HG02678 (cell line): ENCODE measurements around the gene FBLN1.

Experiments
- ATAC-seq: cut with Tn5 transposase; IDR thresholded peaks from one replicate; pipeline ENCODE4 v1.9.1; 2021; ENCODE audit warnings: mild to moderate bottlenecking, moderate library complexity; ENCODE audit not compliant: unreplicated experiment

Gene FBLN1

DNA sequence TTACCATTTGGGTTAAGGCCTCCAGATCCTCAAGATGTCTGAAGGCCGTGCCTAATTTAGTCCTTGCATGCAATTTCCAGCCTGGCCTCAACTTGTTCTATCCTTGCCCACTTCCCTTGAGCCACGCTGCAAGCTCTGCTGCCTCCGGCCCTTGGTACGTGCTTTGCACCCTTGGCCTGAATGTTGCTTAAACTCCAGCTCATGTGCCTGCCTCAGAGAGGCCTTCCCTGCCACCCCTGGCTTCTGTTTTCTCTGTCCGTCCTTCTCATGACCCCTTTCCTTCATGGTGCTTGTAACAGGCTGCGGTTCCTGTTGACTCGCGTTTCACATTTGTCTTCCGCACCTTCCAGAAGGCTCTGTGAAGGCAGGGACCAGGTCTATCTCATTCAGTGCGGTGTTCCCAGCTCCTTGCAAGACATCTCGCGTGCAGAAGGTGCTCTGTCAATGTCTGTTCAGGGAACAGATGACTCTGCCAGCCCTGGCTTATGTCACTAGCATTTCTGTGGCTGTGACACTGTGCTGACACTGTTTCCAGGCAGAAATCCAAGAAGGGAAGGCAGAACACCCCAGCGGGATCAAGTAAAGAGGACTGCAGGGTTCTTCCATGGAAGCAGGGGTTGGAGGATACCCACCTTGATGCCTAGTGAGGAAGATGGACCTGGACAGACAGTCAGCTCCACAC lies 61.8 kb downstream of the FBLN1 start:
- ATAC-seq = no peak

DNA sequence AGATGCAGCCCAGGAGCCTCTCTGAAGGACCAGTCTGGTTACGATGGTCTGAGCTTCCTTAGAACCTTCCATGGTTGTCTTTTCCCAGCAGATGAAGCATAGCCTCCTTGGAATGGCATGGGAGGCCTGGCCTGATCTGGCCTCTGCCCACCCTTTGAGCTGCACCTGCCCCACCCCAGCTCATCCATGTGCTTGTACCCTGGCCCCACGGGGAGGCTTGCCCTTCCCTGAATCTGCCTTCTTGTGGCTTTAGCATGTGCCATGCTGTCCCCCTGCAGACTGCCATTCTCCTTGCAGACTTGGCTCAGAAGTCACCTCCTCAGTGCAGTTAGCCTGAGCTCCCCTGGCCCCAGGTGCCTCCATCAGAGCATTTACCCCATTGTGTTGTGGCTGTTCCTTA lies 62.5 kb downstream of the FBLN1 start:
- no peak for ATAC-seq

DNA sequence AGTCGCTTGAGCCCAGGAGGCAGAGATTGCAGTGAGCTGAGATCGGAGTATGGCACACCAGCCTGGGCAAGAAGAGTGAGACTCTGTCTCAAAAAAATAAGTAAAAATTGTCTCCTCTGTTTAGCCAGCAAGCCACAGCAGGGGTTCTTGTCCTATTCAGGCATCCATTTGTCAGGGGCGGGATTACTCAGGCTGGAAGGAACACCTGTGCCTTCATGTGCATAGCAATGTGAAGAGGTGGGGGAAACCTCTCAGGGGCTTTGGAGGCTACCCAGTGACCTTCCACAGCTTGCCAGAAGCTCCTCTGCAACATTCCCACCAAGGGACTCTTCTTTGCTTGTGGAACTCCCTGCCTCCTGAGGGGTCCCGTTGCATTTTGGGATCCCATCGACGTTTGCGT lies 63.3 kb downstream of the FBLN1 start:
- no peak for ATAC-seq

DNA sequence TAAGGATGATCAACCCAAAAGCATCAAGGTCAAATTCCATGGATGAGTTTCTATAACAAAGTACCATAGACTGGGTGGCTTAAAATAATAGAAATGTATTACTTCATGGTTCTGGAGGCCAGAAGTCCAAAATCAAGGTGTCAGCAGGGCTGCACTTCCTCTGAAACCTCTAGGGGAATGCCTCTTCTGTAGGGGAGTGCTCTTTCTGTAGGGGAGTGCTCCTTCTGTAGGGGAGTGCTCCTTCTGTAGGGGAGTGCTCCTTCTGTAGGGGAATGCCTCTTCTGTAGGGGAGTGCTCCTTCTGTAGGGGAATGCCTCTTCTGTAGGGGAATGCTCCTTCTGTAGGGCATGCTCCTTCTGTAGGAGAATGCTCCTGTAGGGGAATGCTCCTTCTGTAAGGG lies 65.5 kb downstream of the FBLN1 start:
- no peak for ATAC-seq

DNA sequence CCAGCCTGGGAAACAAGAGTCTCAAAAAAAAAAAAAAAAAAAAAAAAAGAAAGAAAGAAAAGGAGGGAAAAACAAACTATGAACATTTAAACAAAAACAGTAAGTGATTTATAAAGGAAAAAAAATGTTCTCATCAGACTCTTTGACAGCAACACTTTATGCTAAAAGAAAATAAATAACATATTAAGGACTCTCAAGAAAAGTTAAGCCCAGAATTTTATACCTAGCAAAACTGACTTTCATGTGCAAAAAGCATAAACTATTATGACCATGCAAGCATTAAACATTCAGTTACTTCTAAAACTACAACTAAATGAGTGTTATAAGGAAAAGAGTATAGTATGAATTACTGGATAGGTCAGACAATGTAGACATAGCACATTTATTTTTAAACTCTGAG lies 68.4 kb downstream of the FBLN1 start:
- ATAC-seq = no peak

DNA sequence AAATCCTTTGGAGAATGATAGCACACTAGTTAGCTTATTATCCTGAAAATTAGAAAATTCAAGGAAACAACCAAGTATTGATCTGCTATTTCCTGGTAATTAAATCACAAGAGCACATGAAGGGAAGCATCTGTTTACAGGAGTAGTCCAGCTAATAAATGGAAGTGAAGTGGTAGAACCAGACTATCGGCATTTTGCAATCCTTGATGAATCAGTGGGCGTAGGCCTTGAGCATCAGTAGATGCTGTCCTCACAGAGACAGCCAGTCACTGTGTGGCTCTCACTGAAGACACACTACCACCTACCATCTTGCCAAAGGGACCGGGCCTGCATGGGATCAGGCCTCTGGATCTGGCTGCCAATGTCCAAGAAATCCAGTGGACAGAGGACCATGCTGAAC lies 69.8 kb downstream of the FBLN1 start:
- ATAC-seq = no peak

DNA sequence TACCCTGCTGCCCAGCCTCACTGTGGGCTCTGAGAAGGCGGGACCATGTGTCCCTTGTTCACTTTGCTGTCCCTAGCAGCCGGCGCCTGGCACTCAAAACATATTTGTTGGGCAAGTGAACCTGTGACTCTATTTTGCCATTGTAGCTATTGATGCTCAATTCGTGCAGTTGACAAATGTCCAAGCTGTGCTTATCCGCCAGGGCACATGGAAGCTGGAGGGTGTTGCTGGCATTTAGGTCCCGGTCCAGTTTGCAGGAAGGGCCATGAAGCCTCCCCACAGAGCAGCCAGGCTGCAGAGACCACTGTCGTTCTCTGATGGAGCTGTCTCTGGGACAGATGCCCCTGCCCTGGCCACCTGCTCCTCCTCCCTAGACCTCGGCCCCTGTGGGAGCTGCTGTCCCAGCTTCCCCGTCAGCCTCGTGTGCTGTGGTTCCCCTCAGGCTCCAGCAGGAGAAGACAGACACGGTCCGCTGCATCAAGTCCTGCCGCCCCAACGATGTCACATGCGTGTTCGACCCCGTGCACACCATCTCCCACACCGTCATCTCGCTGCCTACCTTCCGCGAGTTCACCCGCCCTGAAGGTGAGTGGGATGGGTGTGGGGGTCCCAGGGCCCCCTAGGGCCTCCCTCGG lies 71.5 kb downstream of the FBLN1 start:
- ATAC-seq = no peak

DNA sequence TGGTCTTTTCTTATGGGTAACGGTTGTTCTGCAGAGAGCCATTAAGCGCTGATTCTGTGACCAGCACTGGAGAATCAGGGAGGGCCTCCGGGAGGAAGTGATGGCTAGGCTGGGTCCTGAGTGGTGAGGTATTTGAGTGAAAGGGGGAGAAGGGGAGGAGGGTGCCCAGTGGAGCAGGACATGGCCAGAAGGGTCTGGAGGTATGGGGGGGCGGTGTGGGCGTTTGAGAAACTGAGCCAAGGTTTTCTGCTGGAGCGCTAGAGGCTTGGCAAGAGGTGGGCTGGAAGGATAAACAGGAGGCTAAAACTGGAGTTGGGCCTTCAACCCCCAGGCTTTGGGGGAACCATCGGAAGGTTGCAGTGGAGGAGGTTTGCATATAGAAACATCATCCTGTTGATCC lies 72.5 kb downstream of the FBLN1 start:
- ATAC-seq = no peak

DNA sequence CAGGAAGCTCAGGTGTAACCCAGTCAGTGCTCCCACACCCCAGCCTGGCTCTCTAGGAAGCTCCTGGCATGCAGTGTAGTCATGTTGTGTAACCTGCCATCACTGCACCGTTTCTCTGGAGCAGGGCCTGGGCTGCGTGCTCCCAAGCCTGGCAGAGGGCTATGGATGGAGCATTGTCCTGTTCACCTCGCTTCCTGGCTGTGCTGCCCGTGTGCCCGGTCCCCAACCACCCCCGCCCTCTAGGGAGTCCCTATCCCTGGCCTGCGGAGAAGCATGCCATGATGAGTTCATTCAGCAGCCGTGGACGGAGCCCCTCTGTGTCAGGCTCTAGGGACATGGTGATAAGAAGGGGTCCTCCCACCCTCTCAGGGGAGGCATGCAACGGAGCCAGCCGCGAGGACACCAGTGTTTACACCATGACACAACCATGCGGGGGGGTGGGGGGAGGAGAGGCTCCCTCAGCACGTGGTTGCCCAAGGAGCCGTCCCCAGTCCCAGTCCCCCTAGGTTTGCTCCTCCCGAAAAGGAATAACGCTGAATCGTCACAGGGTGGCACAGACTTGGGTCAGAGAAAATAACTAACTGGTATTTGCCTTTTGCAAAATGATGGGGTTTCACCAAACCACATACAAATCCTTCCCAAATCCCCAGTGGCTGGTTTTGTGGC lies 73.1 kb downstream of the FBLN1 start:
- no peak for ATAC-seq

DNA sequence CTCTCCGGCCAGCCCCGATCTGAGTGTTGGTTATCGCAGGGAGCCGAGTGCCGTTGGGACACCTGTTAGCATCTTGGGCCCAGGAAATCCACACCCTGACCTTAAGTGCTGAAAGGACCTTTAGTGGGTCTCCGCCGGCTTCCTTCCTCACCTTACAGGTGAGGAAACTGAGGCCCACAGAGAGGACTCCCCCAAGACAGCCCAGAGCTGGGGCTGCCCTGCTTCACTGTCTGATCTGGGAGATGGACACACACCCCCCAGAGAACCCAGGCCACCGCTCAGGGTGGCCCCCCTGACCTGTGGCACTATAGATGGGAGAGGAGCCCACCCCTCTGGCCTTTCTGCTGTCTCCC lies 73.6 kb downstream of the FBLN1 start:
- no peak for ATAC-seq

DNA sequence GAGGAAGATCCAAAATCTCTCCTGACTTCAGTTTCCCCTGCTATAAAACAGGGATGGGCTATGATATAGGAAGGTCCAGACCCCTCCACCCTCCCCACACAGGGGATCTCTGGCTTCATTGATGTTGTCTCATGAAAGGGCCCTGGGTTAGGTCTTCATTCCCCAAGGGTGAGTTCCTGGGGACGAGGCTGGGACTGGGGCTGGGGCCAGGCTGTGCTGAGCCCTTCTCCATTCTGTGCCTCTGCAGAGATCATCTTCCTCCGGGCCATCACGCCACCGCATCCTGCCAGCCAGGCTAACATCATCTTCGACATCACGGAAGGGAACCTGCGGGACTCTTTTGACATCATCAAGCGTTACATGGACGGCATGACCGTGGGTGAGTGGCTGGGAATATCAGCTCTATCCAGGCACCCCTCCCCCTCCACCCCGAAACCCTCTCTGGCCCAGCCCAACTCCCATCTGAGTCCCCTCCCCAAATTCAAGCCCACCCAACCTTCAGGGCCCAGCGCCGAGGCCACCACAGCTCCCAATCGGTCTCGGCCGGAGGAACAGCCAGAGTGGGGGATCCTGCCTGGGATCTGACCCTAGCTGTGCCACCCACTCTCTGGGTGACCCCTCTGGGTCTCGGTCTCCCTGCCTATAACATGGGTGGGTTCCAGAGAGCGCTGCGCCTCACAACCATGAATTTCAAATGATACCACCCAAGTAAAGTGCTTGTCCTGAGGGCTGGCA lies 74.2 kb downstream of the FBLN1 start:
- no peak for ATAC-seq

DNA sequence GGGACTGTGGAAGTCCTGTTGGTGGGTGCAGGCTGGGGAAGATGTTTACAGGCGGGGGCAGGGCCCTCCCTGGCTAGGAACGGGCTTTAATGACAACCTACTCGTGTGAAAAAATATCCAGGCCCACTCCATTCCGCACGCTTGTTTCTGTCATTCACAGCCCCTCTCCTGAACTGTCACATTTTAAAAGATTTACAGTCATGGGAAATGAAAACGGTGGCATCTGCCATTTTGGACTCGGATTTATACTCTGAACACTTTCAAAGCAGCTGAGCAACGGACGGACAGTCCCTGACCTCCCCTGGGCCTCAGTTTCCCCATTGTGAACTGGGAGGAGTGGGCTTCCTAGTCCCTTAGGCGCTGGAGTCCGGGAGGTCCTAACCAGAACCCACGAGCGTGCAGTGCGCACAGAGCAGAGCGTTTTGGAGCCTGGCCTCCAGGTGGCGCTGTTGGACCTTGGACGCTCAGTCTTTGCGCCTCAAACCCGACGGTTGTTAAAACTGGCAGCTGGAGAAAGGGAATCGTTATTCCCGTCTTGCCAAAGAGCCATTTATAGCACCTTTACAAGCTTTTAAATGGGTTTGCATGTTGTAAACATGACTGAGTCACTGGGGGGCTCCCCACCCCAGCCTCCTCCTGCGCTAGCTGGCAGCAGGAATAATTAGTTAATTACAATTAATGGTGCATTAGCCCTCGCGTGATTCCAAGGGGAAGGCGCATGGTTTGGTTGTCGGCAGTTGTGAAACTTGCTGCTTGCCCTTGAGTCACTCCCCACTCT lies 75.3 kb downstream of the FBLN1 start:
- no peak for ATAC-seq

DNA sequence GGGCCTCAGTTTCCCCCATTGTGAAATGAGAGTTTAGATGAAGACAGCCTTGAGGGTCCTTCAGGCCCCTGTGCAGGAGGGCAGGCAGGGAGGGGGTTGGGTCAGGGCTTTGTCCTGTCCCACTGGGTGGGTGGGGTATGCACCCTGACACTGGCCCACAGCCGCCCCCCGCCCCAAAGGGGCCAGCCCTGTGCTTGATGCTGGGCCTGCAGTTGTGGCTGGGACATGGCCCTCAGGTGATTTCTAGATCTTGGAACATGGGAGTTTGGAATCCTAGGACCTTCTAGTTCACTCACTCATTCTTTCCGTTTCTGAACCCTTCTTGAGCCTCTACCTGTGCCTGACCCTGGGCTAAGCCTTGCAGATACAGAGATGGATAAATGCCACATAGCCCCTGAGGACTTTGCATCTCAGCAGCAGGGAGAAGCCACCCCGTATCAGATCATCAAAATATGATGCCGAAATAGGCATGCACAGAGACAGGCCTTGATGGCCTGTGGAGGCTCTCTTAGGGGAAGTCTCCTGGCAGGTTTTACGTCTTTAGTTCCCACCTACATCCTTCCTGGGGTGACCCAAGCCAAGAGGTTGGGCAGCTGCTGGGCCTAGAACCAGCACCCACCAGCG lies 76.0 kb downstream of the FBLN1 start:
- ATAC-seq = no peak

DNA sequence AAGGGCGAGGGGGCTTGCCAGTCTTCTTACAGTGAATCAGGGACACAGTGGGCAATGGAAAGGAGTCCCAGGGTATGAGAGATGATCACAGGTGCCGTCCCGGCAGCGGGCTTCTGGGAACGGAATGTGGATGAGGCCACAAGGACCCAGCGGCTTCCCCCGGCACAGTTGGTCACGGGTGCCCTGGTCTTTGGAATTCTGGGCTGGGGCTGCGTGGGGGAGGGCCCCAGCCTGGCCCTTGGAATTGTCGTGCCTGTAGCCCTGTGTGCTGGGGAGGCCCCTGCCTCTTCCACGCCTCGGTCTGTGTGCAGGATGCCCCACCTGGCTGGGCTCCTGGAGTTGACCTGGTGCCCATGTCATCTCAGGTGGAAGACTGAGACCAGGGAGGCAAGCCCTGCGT lies 76.6 kb downstream of the FBLN1 start:
- ATAC-seq = no peak

DNA sequence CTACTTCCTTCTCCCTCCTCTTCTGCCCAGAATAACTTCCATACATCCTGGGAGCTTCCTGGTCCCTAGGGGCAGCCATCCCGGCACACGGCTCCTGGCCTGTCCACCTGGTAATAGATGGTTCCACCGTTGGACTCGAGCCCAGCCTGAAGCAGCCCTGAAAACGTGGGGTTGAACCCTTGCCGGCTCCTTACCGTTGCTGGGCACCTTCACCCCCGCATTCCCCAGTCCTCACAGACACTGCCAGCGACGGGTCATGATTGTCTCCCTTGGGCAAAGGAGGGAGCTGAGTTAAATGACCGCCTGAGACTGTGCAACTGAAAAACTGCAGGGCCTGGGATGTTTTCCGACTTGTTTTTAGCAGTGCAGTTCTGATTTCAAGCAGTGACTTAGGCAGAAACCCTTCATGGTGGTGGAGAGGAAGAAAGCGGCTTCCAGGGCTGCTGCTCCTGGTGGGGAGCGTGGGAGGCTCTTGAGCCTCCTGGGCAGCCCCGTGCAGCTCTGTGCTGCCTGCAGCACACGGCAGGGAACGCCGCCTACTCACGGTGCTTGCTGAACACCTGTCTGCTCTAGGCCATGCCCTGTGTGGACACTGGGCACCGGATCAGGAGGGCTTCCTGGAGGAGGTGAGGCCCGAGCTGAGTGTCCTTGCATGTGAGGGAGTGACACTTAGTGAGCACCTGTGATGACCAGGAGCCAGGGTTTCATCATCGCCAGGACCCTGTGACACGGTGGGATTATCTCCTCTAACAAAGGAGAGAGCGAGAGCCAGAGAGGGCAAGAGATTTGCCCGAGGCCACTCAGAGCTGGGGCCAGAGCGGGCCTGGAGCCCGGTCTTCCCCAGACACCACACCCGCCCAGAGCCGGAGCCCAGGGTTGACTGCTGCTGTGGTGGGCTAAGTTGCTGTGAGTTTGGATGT lies 77.4 kb downstream of the FBLN1 start:
- no peak for ATAC-seq

DNA sequence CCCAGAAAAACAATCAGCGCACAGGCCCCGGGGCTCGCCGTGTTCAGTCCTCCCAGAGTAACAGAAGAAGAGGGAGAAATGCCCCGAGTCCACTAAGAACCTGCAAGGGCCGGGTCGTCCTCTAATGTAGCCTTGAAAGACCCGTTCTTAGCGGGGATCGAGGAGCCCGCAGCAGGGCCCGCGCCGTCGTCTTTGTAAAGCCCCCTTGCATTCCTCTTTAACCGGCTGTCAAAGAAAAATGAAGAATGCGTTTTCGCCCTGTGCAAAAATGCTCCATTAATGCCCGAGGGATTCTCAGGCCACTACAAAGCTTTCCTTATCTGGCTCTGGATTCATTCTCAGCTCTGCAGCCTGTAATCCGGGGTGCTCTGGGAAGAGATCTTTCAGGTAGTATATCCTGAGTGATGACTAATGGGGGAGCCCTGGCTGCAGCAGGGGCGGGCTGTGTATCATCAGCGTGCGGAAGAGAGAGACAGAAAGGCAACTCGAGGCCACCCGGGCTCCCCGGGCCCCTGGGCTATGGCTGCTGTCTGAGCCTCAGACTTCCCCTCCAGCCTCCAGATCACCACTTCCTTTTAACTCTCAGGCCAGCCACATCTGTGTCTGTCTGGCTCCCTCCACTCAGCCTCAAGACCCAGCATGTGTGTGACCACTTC lies 78.2 kb downstream of the FBLN1 start:
- ATAC-seq = no peak

DNA sequence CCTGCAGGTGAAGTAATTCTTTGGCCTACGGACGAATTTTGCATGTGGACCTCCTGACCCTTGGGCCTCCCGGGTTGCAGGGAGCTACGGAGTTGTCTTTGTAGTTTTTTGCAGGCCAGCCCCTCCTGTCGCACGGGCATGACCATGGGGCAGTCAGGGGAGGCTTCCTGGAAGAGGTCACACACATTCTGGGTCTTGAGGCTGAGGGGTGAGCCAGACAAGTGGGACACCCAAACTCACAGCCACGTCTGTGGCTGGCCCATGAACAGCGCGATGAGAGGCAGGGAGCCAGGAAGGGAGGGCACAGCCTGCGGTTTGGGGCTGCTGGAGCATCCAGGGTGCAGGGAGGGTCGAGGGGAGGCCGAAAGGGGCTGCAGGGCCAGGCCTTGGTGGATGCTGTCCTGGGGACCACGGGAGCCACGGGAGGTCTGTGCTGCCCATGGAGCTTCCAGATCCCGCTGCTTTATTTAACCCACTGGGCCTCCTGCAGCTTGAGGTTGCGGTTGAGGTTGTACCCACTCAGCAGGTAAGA lies 78.9 kb downstream of the FBLN1 start:
- no peak for ATAC-seq

DNA sequence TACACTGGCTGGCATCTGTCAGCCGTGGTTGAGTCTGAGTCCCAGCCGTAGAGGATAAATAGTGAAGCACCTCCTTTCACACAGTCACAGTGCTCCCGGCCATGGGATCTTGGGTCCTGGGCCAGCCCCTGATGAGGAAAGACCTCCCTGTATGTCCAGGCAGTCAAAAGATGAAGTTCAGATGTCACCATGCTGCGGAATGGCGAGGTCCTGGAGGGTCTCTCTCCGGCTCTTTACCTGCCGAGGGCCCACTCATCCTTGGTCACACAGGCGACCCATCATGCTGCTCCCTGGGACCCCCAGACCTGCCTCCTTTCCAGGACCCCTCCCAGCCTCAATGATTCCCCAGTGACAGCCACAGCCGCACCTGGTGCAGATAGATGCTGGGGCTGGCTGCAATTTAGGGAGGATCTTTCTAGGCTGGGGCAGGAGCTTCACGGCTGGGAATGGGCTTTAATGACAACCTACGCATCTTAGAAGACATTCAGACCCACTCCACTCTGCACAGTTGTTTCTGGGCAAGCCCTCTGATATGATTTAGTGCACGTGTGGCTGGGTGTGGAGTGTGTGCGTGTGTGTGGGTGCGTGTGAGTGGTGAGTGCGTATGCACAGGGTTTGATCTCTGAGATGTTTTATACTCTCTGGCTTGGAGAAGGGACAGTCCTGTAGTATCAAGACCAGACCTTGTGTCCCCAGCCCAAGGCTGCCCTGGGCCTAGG lies 79.7 kb downstream of the FBLN1 start:
- no peak for ATAC-seq
